HepG2 (cell line): ENCODE measurements around the gene ORC1. TPM values are rescaled to one million over a fixed set of nuclear protein-coding genes. Genes with fewer than 3 reads are reported as not detected.

Source experiments
- ATAC-seq: fragments of 200-7000 bp; cut with Tn5 transposase; 3 replicates; pipeline ENCODE4 v1.9.1; 2020; ENCODE audit warnings: mild to moderate bottlenecking, moderate library complexity
- BruUV-seq: library from RNA; stranded (reverse); fragments of 400-500 nt; replicated peaks from 2 replicates; lab custom pipeline; 2021; lab: Mats Ljungman, UMichigan
- CTCF ChIA-PET: fragments of 300-600 bp; formaldehyde crosslinking; extraction: SDS; loops from one replicate; lab custom pipeline; 2021; ENCODE audit warnings: low total read pairs, inconsistent platforms, low intra/inter-chr PET ratio; lab: Yijun Ruan, JAX
- POLR2A ChIA-PET: fragments of 350-600 bp; sonication (Branson Sonifier 250); formaldehyde crosslinking; loops from one replicate; lab custom pipeline; 2020; ENCODE audit warnings: antibody characterized with exemption, inconsistent platforms; lab: Yijun Ruan, JAX
- DNase-seq: peaks from one replicate; pipeline ENCODE4 v3.0.0-alpha.2; 2015; ENCODE audit warnings: low spot score
- FAIRE-seq: peaks from 3 replicates; lab custom pipeline; 2011; peaks lifted over from hg19 to GRCh38; lab: Jason Lieb, UNC
- H2AFZ ChIP-seq: one replicate; pipeline ENCODE4 v1.6.1; 2011; ENCODE audit warnings: low read length, inconsistent platforms
- H3K27ac ChIP-seq: fragments of 300-600 bp; 3 replicates; pipeline ENCODE4 v1.8.0; 2011; ENCODE audit warnings: mixed run types, mild to moderate bottlenecking, mixed read lengths, low read length, inconsistent platforms; ENCODE audit not compliant: insufficient read depth; ENCODE audit errors: extremely low read length
- H3K27me3 ChIP-seq, 2 experiments: fragments of 200-600 bp in 1 of 2; 2 replicates in 1 of 2; 3 replicates in 1 of 2; pipeline versions ENCODE4 v1.6.0 to v1.8.0; 2011; ENCODE audit warnings: low read length in 2 of 2, mild to moderate bottlenecking in 2 of 2, moderate library complexity in 2 of 2, inconsistent platforms in 1 of 2; ENCODE audit not compliant: insufficient read depth in 2 of 2, control insufficient read depth in 1 of 2
- H3K36me3 ChIP-seq, 2 experiments: fragments of 200-600 bp in 1 of 2; replicated peaks in 1 of 2; 2 replicates in 1 of 2; 3 replicates in 1 of 2; pipeline versions ENCODE4 v1.5.1 to v1.8.0; 2011; ENCODE audit warnings: low read length in 2 of 2, inconsistent platforms in 1 of 2; ENCODE audit not compliant: insufficient read depth in 2 of 2, control insufficient read depth in 1 of 2
- H3K4me1 ChIP-seq: 2 replicates; pipeline ENCODE4 v1.5.1; 2012; ENCODE audit warnings: low read length, inconsistent platforms; ENCODE audit not compliant: insufficient read depth
- H3K4me2 ChIP-seq: 2 replicates; pipeline ENCODE4 v1.6.0; 2011; ENCODE audit warnings: low read depth, low read length, inconsistent platforms
- H3K4me3 ChIP-seq, 3 experiments: fragments of 200-600 bp in 1 of 3; sonication (generic), shearing (Covaris generic) in 1 of 3; replicated peaks in 1 of 3; 2 replicates each; pipeline ENCODE4 v1.5.1; 2011 to 2016; ENCODE audit warnings: low read length in 3 of 3, inconsistent platforms in 2 of 3, low read depth in 2 of 3, mild to moderate bottlenecking in 2 of 3, control low read depth in 1 of 3, mixed read lengths in 1 of 3; ENCODE audit not compliant: insufficient read depth in 1 of 3
- H3K79me2 ChIP-seq: one replicate; pipeline ENCODE4 v1.6.1; 2011; ENCODE audit warnings: low read length, inconsistent platforms; ENCODE audit not compliant: insufficient read depth
- H3K9ac ChIP-seq: 2 replicates; pipeline ENCODE4 v1.6.0; 2011; ENCODE audit warnings: mild to moderate bottlenecking, low read depth, low read length, inconsistent platforms; ENCODE audit not compliant: insufficient read depth
- H3K9me3 ChIP-seq: 2 replicates; pipeline ENCODE4 v1.5.1; 2012; ENCODE audit warnings: mild to moderate bottlenecking, low read length
- H4K20me1 ChIP-seq: 2 replicates; pipeline ENCODE4 v1.6.0; 2011; ENCODE audit warnings: inconsistent platforms, mild to moderate bottlenecking, low read length, moderate library complexity; ENCODE audit not compliant: insufficient read depth
- CHD4 ChIP-seq: fragments of 200-600 bp; sonication (generic); IDR thresholded peaks from 2 replicates; pipeline ENCODE4 v1.7.0; 2017; ENCODE audit warnings: mild to moderate bottlenecking, low read length, borderline replicate concordance
- KDM3A ChIP-seq: IDR thresholded peaks from 2 replicates; pipeline ENCODE4 v1.6.1; 2018; ENCODE audit warnings: low read depth, missing compliant biosample characterization
- KDM5A ChIP-seq: fragments of 200-600 bp; sonication (generic); IDR thresholded peaks from 2 replicates; pipeline ENCODE4 v1.7.0; 2018; ENCODE audit warnings: antibody characterized with exemption, mild to moderate bottlenecking, low read length, borderline replicate concordance
- TBX2 ChIP-seq: sonication (generic); formaldehyde crosslinking; IDR thresholded peaks from 2 replicates; pipeline ENCODE4 v1.5.0; 2020; ENCODE audit warnings: missing genetic modification reagents, mild to moderate bottlenecking, borderline replicate concordance
- XBP1 ChIP-seq: sonication (generic); formaldehyde crosslinking; IDR thresholded peaks from 2 replicates; pipeline ENCODE4 v1.5.0; 2020; ENCODE audit warnings: missing genetic modification reagents
- ZNF232 ChIP-seq: sonication (generic); formaldehyde crosslinking; IDR thresholded peaks from 2 replicates; pipeline ENCODE4 v1.4.0; 2020; ENCODE audit warnings: missing genetic modification reagents, borderline replicate concordance
- ZNF24 ChIP-seq: fragments of 450-650 bp; IDR thresholded peaks from 2 replicates; pipeline ENCODE4 v1.6.1; 2017; ENCODE audit warnings: antibody characterized with exemption, mild to moderate bottlenecking
- ZNF563 ChIP-seq: sonication (generic); formaldehyde crosslinking; IDR thresholded peaks from 2 replicates; pipeline ENCODE4 v1.8.0; 2022; ENCODE audit warnings: mild to moderate bottlenecking, moderate library complexity, missing genetic modification reagents
- ZNF749 ChIP-seq: sonication (generic); formaldehyde crosslinking; IDR thresholded peaks from 2 replicates; pipeline ENCODE4 v1.8.0; 2022; ENCODE audit warnings: mild to moderate bottlenecking, missing genetic modification reagents, moderate library complexity, borderline replicate concordance
- ZNF781 ChIP-seq: sonication (generic); formaldehyde crosslinking; IDR thresholded peaks from 2 replicates; pipeline ENCODE4 v1.5.1; 2020; ENCODE audit warnings: borderline replicate concordance, mild to moderate bottlenecking, missing genetic modification reagents; ENCODE audit errors: not compliant biosample characterization
- ZNF790 ChIP-seq: sonication (generic); formaldehyde crosslinking; IDR thresholded peaks from 2 replicates; pipeline ENCODE4 v1.8.0; 2022; ENCODE audit warnings: missing genetic modification reagents, mild to moderate bottlenecking, borderline replicate concordance
- WGBS: methylation state at CpG from one replicate; pipeline ENCODE4 v1.1.6; 2017; ENCODE audit warnings: low lambda C conversion rate; 5-methylcytosine and 5-hydroxymethylcytosine counted together
- in situ Hi-C: cut with HindIII; loops from 2 replicates; pipeline ENCODE4 v1.10.0; 2017; ENCODE audit warnings: low pct_unique_long_range_greater_than_20kb; ENCODE audit not compliant: extremely low pct_ligation_motif_present
- intact Hi-C: fragments of 100-400 bp; cut with micrococcal nuclease; formaldehyde crosslinking; loops from one replicate; pipeline ENCODE4 v1.10.0; 2022; ENCODE audit not compliant: unreplicated experiment
- polyA plus RNA-seq, 8 experiments: library from polyadenylated mRNA; depleted of rRNA in 3 of 8; stranded (reverse) in 7 of 8; unstranded in 1 of 8; fragments of >200 nt; fragmentation: Illumina TruSeq in 4 of 8; extraction: Trizol in 4 of 8; gene quantifications; 2 replicates each; pipeline versions ENCODE4 v1.2.1 to v1.2.3, GENCODE V29; 2011 to 2016; ENCODE audit warnings: low read depth in 4 of 8, missing spikeins in 1 of 8, mixed read lengths in 1 of 8; ENCODE audit not compliant: insufficient read depth in 1 of 8
- total RNA-seq, 5 experiments: library from RNA; depleted of rRNA; stranded (reverse); fragments of >200 nt; fragmentation: Illumina TruSeq; extraction: Trizol; gene quantifications; 2 replicates each; pipeline ENCODE4 v1.2.3, GENCODE V29; 2016; ENCODE audit warnings: low read depth in 1 of 5
- TF ChIP-seq, protein P1 (sequence below): sonication (generic); formaldehyde crosslinking; IDR thresholded peaks from 2 replicates; pipeline ENCODE4 v1.4.0; 2020; ENCODE audit warnings: missing genetic modification reagents
- TF ChIP-seq, protein P2 (sequence below): sonication (generic); formaldehyde crosslinking; IDR thresholded peaks from 2 replicates; pipeline ENCODE4 v1.4.0; 2020; ENCODE audit warnings: mild to moderate bottlenecking, missing genetic modification reagents
- TF ChIP-seq, protein P3 (sequence below): sonication (generic); formaldehyde crosslinking; IDR thresholded peaks from 2 replicates; pipeline ENCODE4 v1.4.0; 2020; ENCODE audit warnings: missing genetic modification reagents, borderline replicate concordance
- TF ChIP-seq, protein P4 (sequence below): sonication (generic); formaldehyde crosslinking; IDR thresholded peaks from 2 replicates; pipeline ENCODE4 v1.9.0; 2022; ENCODE audit warnings: missing genetic modification reagents, mild to moderate bottlenecking, borderline replicate concordance
- TF ChIP-seq, protein P5 (sequence below): sonication (generic); formaldehyde crosslinking; IDR thresholded peaks from 2 replicates; pipeline ENCODE4 v1.4.0; 2020; ENCODE audit warnings: missing genetic modification reagents, mild to moderate bottlenecking, borderline replicate concordance

The ORC1 gene
- total and polyA plus RNA-seq, 2 of the 13 experiments (the other 11 are each of a cell fraction or from before 2014, with no cell fraction given) = 7.0 to 23.5 TPM

DNA sequence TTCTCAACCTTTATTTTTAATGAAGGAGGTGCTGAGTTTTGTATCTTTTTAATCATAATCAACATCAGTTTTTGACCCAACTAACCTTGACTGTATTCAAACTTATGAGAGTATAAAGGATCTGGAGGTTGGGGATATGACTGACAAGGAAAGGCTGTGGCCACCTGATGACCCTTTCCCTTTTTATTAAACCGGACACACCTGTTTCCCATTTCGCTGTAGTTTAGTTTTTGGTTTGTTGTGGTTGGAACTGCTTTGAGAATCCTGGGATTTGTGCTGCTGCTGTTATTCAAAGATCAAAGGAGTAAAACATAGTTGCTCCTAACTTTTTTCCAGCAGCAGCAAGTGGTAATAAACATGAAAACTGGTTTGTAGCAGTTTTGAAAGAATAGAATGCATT is 12.6 kb upstream of the ORC1 start:
- FAIRE-seq = no peak
- CTCF ChIA-PET = no interaction called here
- POLR2A ChIA-PET = no interaction called here
- no peak for TF ChIP-seq XBP1
- TF ChIP-seq ZNF790 = no peak
- TF ChIP-seq KDM5A = no peak
- TF ChIP-seq ZNF232 (CRISPR knock-in tag) = no peak
- TF ChIP-seq, protein P1, sequence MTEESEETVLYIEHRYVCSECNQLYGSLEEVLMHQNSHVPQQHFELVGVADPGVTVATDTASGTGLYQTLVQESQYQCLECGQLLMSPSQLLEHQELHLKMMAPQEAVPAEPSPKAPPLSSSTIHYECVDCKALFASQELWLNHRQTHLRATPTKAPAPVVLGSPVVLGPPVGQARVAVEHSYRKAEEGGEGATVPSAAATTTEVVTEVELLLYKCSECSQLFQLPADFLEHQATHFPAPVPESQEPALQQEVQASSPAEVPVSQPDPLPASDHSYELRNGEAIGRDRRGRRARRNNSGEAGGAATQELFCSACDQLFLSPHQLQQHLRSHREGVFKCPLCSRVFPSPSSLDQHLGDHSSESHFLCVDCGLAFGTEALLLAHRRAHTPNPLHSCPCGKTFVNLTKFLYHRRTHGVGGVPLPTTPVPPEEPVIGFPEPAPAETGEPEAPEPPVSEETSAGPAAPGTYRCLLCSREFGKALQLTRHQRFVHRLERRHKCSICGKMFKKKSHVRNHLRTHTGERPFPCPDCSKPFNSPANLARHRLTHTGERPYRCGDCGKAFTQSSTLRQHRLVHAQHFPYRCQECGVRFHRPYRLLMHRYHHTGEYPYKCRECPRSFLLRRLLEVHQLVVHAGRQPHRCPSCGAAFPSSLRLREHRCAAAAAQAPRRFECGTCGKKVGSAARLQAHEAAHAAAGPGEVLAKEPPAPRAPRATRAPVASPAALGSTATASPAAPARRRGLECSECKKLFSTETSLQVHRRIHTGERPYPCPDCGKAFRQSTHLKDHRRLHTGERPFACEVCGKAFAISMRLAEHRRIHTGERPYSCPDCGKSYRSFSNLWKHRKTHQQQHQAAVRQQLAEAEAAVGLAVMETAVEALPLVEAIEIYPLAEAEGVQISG (CRISPR knock-in tag) = no peak
- TF ChIP-seq, protein P2, sequence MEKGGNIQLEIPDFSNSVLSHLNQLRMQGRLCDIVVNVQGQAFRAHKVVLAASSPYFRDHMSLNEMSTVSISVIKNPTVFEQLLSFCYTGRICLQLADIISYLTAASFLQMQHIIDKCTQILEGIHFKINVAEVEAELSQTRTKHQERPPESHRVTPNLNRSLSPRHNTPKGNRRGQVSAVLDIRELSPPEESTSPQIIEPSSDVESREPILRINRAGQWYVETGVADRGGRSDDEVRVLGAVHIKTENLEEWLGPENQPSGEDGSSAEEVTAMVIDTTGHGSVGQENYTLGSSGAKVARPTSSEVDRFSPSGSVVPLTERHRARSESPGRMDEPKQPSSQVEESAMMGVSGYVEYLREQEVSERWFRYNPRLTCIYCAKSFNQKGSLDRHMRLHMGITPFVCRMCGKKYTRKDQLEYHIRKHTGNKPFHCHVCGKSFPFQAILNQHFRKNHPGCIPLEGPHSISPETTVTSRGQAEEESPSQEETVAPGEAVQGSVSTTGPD = no peak
- TF ChIP-seq ZNF749 (CRISPR knock-in tag) = no peak
- TF ChIP-seq CHD4 = no peak
- TF ChIP-seq ZNF563 (CRISPR knock-in tag) = no peak
- TF ChIP-seq TBX2 (CRISPR knock-in tag) = no peak
- no peak for TF ChIP-seq ZNF781 (CRISPR knock-in tag)
- TF ChIP-seq, protein P3, sequence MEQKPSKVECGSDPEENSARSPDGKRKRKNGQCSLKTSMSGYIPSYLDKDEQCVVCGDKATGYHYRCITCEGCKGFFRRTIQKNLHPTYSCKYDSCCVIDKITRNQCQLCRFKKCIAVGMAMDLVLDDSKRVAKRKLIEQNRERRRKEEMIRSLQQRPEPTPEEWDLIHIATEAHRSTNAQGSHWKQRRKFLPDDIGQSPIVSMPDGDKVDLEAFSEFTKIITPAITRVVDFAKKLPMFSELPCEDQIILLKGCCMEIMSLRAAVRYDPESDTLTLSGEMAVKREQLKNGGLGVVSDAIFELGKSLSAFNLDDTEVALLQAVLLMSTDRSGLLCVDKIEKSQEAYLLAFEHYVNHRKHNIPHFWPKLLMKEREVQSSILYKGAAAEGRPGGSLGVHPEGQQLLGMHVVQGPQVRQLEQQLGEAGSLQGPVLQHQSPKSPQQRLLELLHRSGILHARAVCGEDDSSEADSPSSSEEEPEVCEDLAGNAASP (CRISPR knock-in tag) = no peak
- TF ChIP-seq, protein P4, sequence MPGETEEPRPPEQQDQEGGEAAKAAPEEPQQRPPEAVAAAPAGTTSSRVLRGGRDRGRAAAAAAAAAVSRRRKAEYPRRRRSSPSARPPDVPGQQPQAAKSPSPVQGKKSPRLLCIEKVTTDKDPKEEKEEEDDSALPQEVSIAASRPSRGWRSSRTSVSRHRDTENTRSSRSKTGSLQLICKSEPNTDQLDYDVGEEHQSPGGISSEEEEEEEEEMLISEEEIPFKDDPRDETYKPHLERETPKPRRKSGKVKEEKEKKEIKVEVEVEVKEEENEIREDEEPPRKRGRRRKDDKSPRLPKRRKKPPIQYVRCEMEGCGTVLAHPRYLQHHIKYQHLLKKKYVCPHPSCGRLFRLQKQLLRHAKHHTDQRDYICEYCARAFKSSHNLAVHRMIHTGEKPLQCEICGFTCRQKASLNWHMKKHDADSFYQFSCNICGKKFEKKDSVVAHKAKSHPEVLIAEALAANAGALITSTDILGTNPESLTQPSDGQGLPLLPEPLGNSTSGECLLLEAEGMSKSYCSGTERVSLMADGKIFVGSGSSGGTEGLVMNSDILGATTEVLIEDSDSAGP (CRISPR knock-in tag) = no peak
- no peak for TF ChIP-seq KDM3A (CRISPR knock-in tag)
- no peak for TF ChIP-seq ZNF24
- TF ChIP-seq, protein P5, sequence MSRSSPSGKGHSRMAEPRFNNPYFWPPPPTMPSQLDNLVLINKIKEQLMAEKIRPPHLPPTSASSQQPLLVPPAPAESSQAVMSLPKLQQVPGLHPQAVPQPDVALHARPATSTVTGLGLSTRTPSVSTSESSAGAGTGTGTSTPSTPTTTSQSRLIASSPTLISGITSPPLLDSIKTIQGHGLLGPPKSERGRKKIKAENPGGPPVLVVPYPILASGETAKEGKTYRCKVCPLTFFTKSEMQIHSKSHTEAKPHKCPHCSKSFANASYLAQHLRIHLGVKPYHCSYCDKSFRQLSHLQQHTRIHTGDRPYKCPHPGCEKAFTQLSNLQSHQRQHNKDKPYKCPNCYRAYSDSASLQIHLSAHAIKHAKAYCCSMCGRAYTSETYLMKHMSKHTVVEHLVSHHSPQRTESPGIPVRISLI = no peak

More for the DNA sequence above, 12.6 kb upstream of the ORC1 start:
- Histone ChIP-seq H3K4me1 (no peaks in the 10 kb centered on the region), H4K20me1 (no peaks in the 10 kb centered on the region), H3K27ac (no peak overlapping the region), H3K4me2 (no peak overlapping the region), H3K36me3 (peaks cover 26 to 71% of the 10 kb centered on the region in 2 experiments), H3K9me3 (no peaks in the 10 kb centered on the region), H3K79me2 (no peaks in the 10 kb centered on the region), H2AFZ (no peak overlapping the region), H3K4me3 (no peak overlapping the region), H3K9ac (no peak overlapping the region), H3K27me3 (no peaks in the 10 kb centered on the region)
- no peak for ATAC-seq
- in situ Hi-C loops = no loop called here
- no peak for DNase-seq
- WGBS = 95% methylated on average over 2 of the region's 2 CpGs
- TSS peak; percentile 28 for BruUV-seq
- intact Hi-C loops = no loop called here
